ENCODE data around the gene MDP1.

GRCh38 chr14:24237463-24237955 is 21.6 kb upstream of the MDP1 start:
- TF ChIP-seq GABPA (IDR thresholded peaks at IDR 0.05; ENCODE audit: borderline replicate concordance, insufficient read depth, low read length) (no peak), ZNF274 (IDR thresholded peaks at IDR 0.05; ENCODE audit: borderline replicate concordance, extremely low read depth, low read length) (no peak), ASH2L (IDR thresholded peaks at IDR 0.05; ENCODE audit: low read length) (no peak), CTCF (IDR thresholded peaks at IDR 0.05; ENCODE audit: control extremely low read depth in 1 of 3, insufficient read depth in 1 of 3, low read depth in 1 of 3, low read length in 3 of 3) (no peak)

All from H1 (cell line).